GM18517 (cell line): ENCODE results near the gene ACOXL.
A peak's percentile ranks its signal among the peaks of the same experiment; 100 is the strongest.

ENCODE experiments used
- ATAC-seq: cut with Tn5 transposase; IDR thresholded peaks from one replicate; pipeline ENCODE4 v1.9.1; 2021; ENCODE audit warnings: mild to moderate bottlenecking, moderate library complexity; ENCODE audit not compliant: unreplicated experiment

The ACOXL gene

GRCh38 chr2:110718382-110718781 is 14.0 kb upstream of the ACOXL start:
- no peak for ATAC-seq

- no peak for ATAC-seq
Measured at GRCh38 chr2:110718990-110719389, 13.4 kb upstream of the ACOXL start.

- no peak for ATAC-seq
Measured at GRCh38 chr2:110720547-110720946, 11.8 kb upstream of the ACOXL start.

GRCh38 chr2:110724820-110725219 is 7.6 kb upstream of the ACOXL start:
- no peak for ATAC-seq

- ATAC-seq, result no peak
Measured at GRCh38 chr2:110725370-110725769, 7.0 kb upstream of the ACOXL start.

- ATAC-seq, result no peak
Measured at GRCh38 chr2:110725859-110726258, 6.5 kb upstream of the ACOXL start.

- no peak for ATAC-seq
Measured at GRCh38 chr2:110726285-110726684, 6.1 kb upstream of the ACOXL start.

GRCh38 chr2:110727923-110728322 is 4.5 kb upstream of the ACOXL start:
- no peak for ATAC-seq

- no peak for ATAC-seq
Measured at GRCh38 chr2:110729106-110729505, 3.3 kb upstream of the ACOXL start.

GRCh38 chr2:110731064-110731463 is 1.3 kb upstream of the ACOXL start:
- ATAC-seq, result no peak

GRCh38 chr2:110735366-110735765 is 3.0 kb downstream of the ACOXL start:
- ATAC-seq, result no peak

GRCh38 chr2:110737783-110738182 is 5.4 kb downstream of the ACOXL start:
- no peak for ATAC-seq

GRCh38 chr2:110740747-110741349 is 8.5 kb downstream of the ACOXL start:
- no peak for ATAC-seq

- no peak for ATAC-seq
Measured at GRCh38 chr2:110741491-110741980, 9.2 kb downstream of the ACOXL start.

GRCh38 chr2:110742412-110742811 is 10.0 kb downstream of the ACOXL start:
- no peak for ATAC-seq

- ATAC-seq, result no peak
Measured at GRCh38 chr2:110743600-110743999, 11.2 kb downstream of the ACOXL start.

- no peak for ATAC-seq
Measured at GRCh38 chr2:110744429-110744828, 12.1 kb downstream of the ACOXL start.

GRCh38 chr2:110745048-110745447 is 12.7 kb downstream of the ACOXL start:
- no peak for ATAC-seq

GRCh38 chr2:110746586-110747521 is 14.5 kb downstream of the ACOXL start:
- no peak for ATAC-seq

GRCh38 chr2:110747522-110748488 is 15.4 kb downstream of the ACOXL start:
- ATAC-seq, result no peak

GRCh38 chr2:110748489-110748867 is 16.1 kb downstream of the ACOXL start:
- peak; percentile 99 for ATAC-seq
